A549 (cell line): ENCODE results near the gene CCDC197.

Experiments used
- KDM1A ChIP-seq: fragments of 200-600 bp; sonication (generic); IDR thresholded peaks from 2 replicates; pipeline ENCODE4 v1.6.1; 2016; ENCODE audit warnings: low read depth, mild to moderate bottlenecking
- MYC ChIP-seq: IDR thresholded peaks from 2 replicates; pipeline ENCODE4 v1.6.1; 2012; ENCODE audit warnings: mild to moderate bottlenecking, inconsistent platforms, low read length, improper control_type of control experiment, borderline replicate concordance
- POLR2A ChIP-seq: IDR thresholded peaks from 2 replicates; pipeline ENCODE4 v1.6.1; 2012; ENCODE audit warnings: mild to moderate bottlenecking, low read length
- RCOR1 ChIP-seq: fragments of 150-350 bp; IDR thresholded peaks from 2 replicates; pipeline ENCODE4 v1.6.1; 2014; ENCODE audit warnings: antibody characterized with exemption, low read length, low read depth
- RFX5 ChIP-seq: fragments of 450-650 bp; IDR thresholded peaks from 2 replicates; pipeline ENCODE4 v1.7.1; 2014; ENCODE audit warnings: antibody characterized with exemption, mild to moderate bottlenecking, moderate library complexity
- SMC3 ChIP-seq: fragments of >200 bp; sonication (Bioruptor Twin); formaldehyde crosslinking; IDR thresholded peaks from 3 replicates; pipeline ENCODE4 v1.6.1; 2018; ENCODE audit warnings: inconsistent platforms
- ZC3H11A ChIP-seq: fragments of 450-650 bp; IDR thresholded peaks from 2 replicates; pipeline ENCODE4 v1.6.1; 2014; ENCODE audit warnings: antibody characterized with exemption, mild to moderate bottlenecking
- ZNF302 ChIP-seq: fragments of 250-450 bp; sonication (Bioruptor Pico); IDR thresholded peaks from 2 replicates; pipeline ENCODE4 v1.9.0; 2021; ENCODE audit warnings: inconsistent platforms, mild to moderate bottlenecking, moderate library complexity
- TF ChIP-seq, protein P1 (sequence below): fragments of >200 bp; sonication (Bioruptor Twin); formaldehyde crosslinking; IDR thresholded peaks from 3 replicates; pipeline ENCODE4 v1.5.1; 2016
- TF ChIP-seq, protein P2 (sequence below): fragments of >200 bp; sonication (Bioruptor Twin); formaldehyde crosslinking; IDR thresholded peaks from 3 replicates; pipeline ENCODE4 v1.6.1; 2016

DNA sequence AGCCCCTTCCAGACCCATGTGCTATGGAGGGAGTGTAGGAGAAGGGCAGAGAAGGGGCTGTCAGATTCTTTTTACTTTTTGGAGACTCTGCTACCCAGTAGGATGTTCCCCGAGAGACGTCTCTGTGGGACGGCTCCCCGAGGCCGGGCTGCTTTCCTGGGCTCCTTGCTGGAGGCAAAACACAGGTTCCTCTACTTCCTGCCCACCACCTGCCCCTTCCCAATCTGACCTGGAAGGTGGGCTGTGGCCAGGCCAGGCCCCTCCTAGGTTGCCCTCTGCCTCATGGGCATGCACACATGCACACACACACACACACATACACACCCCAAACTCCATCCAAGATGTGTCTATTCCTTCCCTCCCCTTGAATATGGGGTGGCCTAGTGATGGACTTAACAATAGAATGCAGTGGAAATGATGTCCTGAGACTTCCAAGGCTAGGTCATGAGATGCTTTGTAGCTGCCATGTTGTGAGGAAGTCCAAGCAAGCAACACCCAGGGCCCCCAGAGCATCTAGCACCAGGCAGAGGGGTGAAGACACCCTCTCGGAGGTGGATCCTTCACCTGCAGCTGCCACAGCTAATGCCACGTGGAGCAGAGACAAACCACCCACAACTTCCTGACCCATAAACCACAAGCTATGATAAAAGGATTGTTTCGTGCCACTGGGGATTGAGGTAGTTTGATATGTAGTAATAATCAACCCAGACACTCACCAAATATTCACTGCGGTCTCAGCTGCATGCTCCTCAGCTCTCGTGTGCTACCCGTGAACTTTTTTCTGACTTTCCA is 19.1 kb upstream of the CCDC197 start:
- TF ChIP-seq, protein P1, sequence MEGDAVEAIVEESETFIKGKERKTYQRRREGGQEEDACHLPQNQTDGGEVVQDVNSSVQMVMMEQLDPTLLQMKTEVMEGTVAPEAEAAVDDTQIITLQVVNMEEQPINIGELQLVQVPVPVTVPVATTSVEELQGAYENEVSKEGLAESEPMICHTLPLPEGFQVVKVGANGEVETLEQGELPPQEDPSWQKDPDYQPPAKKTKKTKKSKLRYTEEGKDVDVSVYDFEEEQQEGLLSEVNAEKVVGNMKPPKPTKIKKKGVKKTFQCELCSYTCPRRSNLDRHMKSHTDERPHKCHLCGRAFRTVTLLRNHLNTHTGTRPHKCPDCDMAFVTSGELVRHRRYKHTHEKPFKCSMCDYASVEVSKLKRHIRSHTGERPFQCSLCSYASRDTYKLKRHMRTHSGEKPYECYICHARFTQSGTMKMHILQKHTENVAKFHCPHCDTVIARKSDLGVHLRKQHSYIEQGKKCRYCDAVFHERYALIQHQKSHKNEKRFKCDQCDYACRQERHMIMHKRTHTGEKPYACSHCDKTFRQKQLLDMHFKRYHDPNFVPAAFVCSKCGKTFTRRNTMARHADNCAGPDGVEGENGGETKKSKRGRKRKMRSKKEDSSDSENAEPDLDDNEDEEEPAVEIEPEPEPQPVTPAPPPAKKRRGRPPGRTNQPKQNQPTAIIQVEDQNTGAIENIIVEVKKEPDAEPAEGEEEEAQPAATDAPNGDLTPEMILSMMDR, result no peak
- TF ChIP-seq RFX5 (no peak), POLR2A (no peak), RCOR1 (no peak), KDM1A (no peak), ZNF302 (CRISPR knock-in tag) (no peak), SMC3 (no peak), ZC3H11A (no peak), MYC (no peak)
- TF ChIP-seq, protein P2, sequence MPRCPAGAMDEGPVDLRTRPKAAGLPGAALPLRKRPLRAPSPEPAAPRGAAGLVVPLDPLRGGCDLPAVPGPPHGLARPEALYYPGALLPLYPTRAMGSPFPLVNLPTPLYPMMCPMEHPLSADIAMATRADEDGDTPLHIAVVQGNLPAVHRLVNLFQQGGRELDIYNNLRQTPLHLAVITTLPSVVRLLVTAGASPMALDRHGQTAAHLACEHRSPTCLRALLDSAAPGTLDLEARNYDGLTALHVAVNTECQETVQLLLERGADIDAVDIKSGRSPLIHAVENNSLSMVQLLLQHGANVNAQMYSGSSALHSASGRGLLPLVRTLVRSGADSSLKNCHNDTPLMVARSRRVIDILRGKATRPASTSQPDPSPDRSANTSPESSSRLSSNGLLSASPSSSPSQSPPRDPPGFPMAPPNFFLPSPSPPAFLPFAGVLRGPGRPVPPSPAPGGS, result no peak
